Heart right ventricle (tissue), 16 donors: ENCODE data around the gene ABCC12. TPM values are rescaled to one million over a fixed set of nuclear protein-coding genes. Genes with fewer than 3 reads are reported as not detected.

Source experiments
- ATAC-seq, 8 donors: fragments of 200-7000 bp; cut with Tn5 transposase; one replicate each; pipeline ENCODE4 v1.9.1; 2020; ENCODE audit warnings: mild to moderate bottlenecking in 8 of 8, moderate library complexity in 8 of 8, moderate number of reproducible peaks in 1 of 8
- DNase-seq, 2 donors: peaks; one replicate each; pipeline ENCODE4 v3.0.0-alpha.2; 2020
- H3K27ac ChIP-seq, 10 donors: fragments of 200-600 bp; sonication (generic) in 2 of 10; one replicate each; pipeline versions ENCODE4 v1.5.0 to v1.8.0; 2020 to 2022; ENCODE audit warnings: mild to moderate bottlenecking in 3 of 10
- H3K27me3 ChIP-seq, 7 donors: fragments of 200-600 bp; one replicate each; pipeline ENCODE4 v1.8.0; 2021 to 2022; ENCODE audit warnings: mild to moderate bottlenecking in 2 of 7
- H3K36me3 ChIP-seq, 9 donors: fragments of 200-600 bp; sonication (generic) in 1 of 9; one replicate each; pipeline versions ENCODE4 v1.5.0 to v1.8.0; 2020 to 2022; ENCODE audit warnings: mild to moderate bottlenecking in 2 of 9
- H3K4me1 ChIP-seq, 9 donors: fragments of 200-600 bp; sonication (generic) in 1 of 9; one replicate each; pipeline versions ENCODE4 v1.5.0 to v1.8.0; 2020 to 2022; ENCODE audit warnings: mild to moderate bottlenecking in 4 of 9
- H3K4me3 ChIP-seq, 10 donors: fragments of 200-600 bp; sonication (generic) in 2 of 10; one replicate each; pipeline versions ENCODE4 v1.5.0 to v1.8.0; 2020 to 2022; ENCODE audit warnings: mild to moderate bottlenecking in 7 of 10, moderate library complexity in 2 of 10
- H3K9me3 ChIP-seq, 11 donors: fragments of 200-600 bp in 10 of 11; sonication (generic) in 2 of 11; one replicate each; pipeline versions ENCODE4 v1.5.0 to v1.8.0; 2013 to 2022; ENCODE audit warnings: mild to moderate bottlenecking in 2 of 11, control low read depth in 1 of 11, moderate library complexity in 1 of 11
- CTCF ChIP-seq, 9 donors: fragments of 200-600 bp; sonication (generic) in 2 of 9; IDR thresholded peaks; one replicate each; pipeline versions ENCODE4 v1.5.0 to v1.8.0; 2021 to 2022; ENCODE audit warnings: antibody characterized with exemption in 9 of 9, mild to moderate bottlenecking in 5 of 9, moderate library complexity in 1 of 9
- WGBS, 2 donors: extraction: QIAGEN DNeasy Blood & Tissue Kit; methylation state at CpG; one replicate each; pipeline ENCODE4 v1.1.7; 2013; ENCODE audit warnings: inconsistent platforms in 1 of 2; 5-methylcytosine and 5-hydroxymethylcytosine counted together
- intact Hi-C, 10 donors: fragments of 100-400 bp; cut with DNase I; formaldehyde crosslinking; loops; one replicate each; pipeline versions ENCODE4 v1.11.1 to v1.14.2; 2022
- polyA plus RNA-seq, 2 donors: library from polyadenylated mRNA; stranded (reverse); fragments of 200-250 nt; gene quantifications; one replicate each; pipeline ENCODE4 v1.2.3, GENCODE V29; 2013
- total RNA-seq, 10 donors: library from RNA; stranded (reverse); fragmentation: NEBNext Ultra II Directional in 3 of 10; extraction: Animal tissue kit (Norgen Biotek cat#: 25700) in 3 of 10; gene quantifications; one replicate each; pipeline versions ENCODE4 v1.2.1 to v1.2.4, GENCODE V29; 2021 to 2023
- donor health status: Arrhythmogenic right ventricular cardiomyopathy.
- donor health status: ischemic (EF 13 %, LVEDD 7.1; RV severe dilation, severe dysfunction).
- donor health status: healthy with polysubstance abuse.
- donor health status: DM: no; HTN: yes; CAD: no.
- donor health status: DM: no; HTN: no; CAD: no.
- donor health status: ischemic (EF 25% LVEDD 6.9; RV normal size, moderate dysfunction).
- donor health status: ischemic (EF 25% LVEDD 5.7; RV mildly dilated, moderate dysfunction).
- donor health status: healthy.
- donor health status: DM: yes; HTN: yes; CAD: no.
- donor health status: Ischemic cardiomyopathy.
- donor health status: ischemic (EF 35%, LVEDD 5.7; RV mildly dilated, moderate dysfunction).
- donor health status: nonischemic (EF 11% LVEDD 7.7; RV severe dilation, severe dysfunction).
- donor health status: DM: yes; HTN: yes; CAD: no.
- donor health status: PGD.
- donor health status: ischemic (EF 29% LVEDD 5.4; RV normal size, mild dysfunction).
- donor health status: nonischemic (EF 23%, LVEDD 6.1; RV moderate dilation, normal function).

The ABCC12 gene
- total and polyA plus RNA-seq, 12 donors, result 0.01 to 0.20 (median 0.07) TPM; not detected in 9

- no peak for DNase-seq
- no peaks in the 10 kb centered on the region for H3K27me3 ChIP-seq
- no peaks in the 10 kb centered on the region for H3K36me3 ChIP-seq
- no peak overlapping the region for H3K4me3 ChIP-seq
- H3K9me3 ChIP-seq, result no peaks in the 10 kb centered on the region
- no peak for ATAC-seq
- peaks cover 0 to 19% (median 4%) of the 10 kb centered on the region in 9 donors for H3K4me1 ChIP-seq
- intact Hi-C loops, result no loop called here
- TF ChIP-seq CTCF (IDR thresholded peaks at IDR 0.05), result no peak
- no peak overlapping the region for H3K27ac ChIP-seq
- WGBS, 2 donors, result 78 to 79% methylated on average over 5 of the region's 5 CpGs
Observed at GRCh38 chr16:48121276-48121675, 34.5 kb downstream of the ABCC12 start.

GRCh38 chr16:48118841-48119240 is 37.0 kb downstream of the ABCC12 start:
- ATAC-seq (no peak), DNase-seq (no peak)
- Histone ChIP-seq H3K4me1 (peaks cover 0 to 16% (median 0%) of the 10 kb centered on the region in 9 donors), H3K36me3 (no peaks in the 10 kb centered on the region), H3K27me3 (no peaks in the 10 kb centered on the region), H3K4me3 (no peak overlapping the region), H3K27ac (no peak overlapping the region), H3K9me3 (no peaks in the 10 kb centered on the region)
- intact Hi-C loops, result no loop called here
- WGBS, 2 donors, result 85 to 93% methylated on average over 2 of the region's 2 CpGs
- TF ChIP-seq CTCF (IDR thresholded peaks at IDR 0.05), result no peak

GRCh38 chr16:48117217-48118105 is 38.3 kb downstream of the ABCC12 start:
- peak in 8 of 9 donors; percentile 31 to 72 (median 63) for TF ChIP-seq CTCF (IDR thresholded peaks at IDR 0.05)

GRCh38 chr16:48115299-48115698 is 40.5 kb downstream of the ABCC12 start:
- no peak for DNase-seq
- Histone ChIP-seq H3K4me1 (peaks cover 0 to 17% (median 4%) of the 10 kb centered on the region in 9 donors), H3K36me3 (no peaks in the 10 kb centered on the region), H3K27ac (no peak overlapping the region), H3K27me3 (no peaks in the 10 kb centered on the region), H3K4me3 (no peak overlapping the region), H3K9me3 (no peaks in the 10 kb centered on the region)
- intact Hi-C loops, result no loop called here
- ATAC-seq, result no peak
- 92 to 97% methylated on average over 14 of the region's 14 CpGs for WGBS, 2 donors
- no peak for TF ChIP-seq CTCF (IDR thresholded peaks at IDR 0.05)

More at GRCh38 chr16:48117217-48118105, 38.3 kb downstream of the ABCC12 start:
- peaks cover 0 to 12% (median 3%) of the 10 kb centered on the region in 9 donors for H3K4me1 ChIP-seq
- DNase-seq (peak; percentile 29 to 53), ATAC-seq (peak in 3 of 8 donors; percentile 8 to 33 (median 11))
- intact Hi-C loops, result no loop called here
- H3K27ac ChIP-seq, result no peak overlapping the region
- H3K27me3 ChIP-seq, result no peaks in the 10 kb centered on the region
- no peak overlapping the region for H3K4me3 ChIP-seq
- no peaks in the 10 kb centered on the region for H3K9me3 ChIP-seq
- WGBS, 2 donors, result 72 to 74% methylated on average over 22 of the region's 22 CpGs
- H3K36me3 ChIP-seq, result no peaks in the 10 kb centered on the region
